ENCODE data around the gene ARHGDIB.

- TF ChIP-seq CTCF (conservative IDR thresholded peaks at IDR 0.05 in 1 of 2, IDR thresholded peaks at IDR 0.05 in 1 of 2; ENCODE audit: low read depth in 1 of 2, low read length in 2 of 2) (no peak), EZH2 (IDR thresholded peaks at IDR 0.05; ENCODE audit: low read length, missing control alignments) (no peak)
These were observed 23.1 kb downstream of the ARHGDIB start, which contains the start of gene ERP27 for GRCh38 chr12:14938301-14938700.

Measured in fibroblast of lung (primary cell).